Measurements from ENCODE around the gene DDX18. TPM values are rescaled to one million over a fixed set of nuclear protein-coding genes. Genes with fewer than 3 reads are reported as not detected.

Gene DDX18
- total and polyA plus RNA-seq, 8 donors, result 11.0 to 28.0 (median 19.2) TPM

- no peak for TF ChIP-seq CTCF (IDR thresholded peaks at IDR 0.05)
- WGBS, 2 donors, result 35 to 63% methylated on average over 2 of the region's 2 CpGs
- no peak overlapping the region for H3K27ac ChIP-seq
- DNase-seq, result no peak
- H3K9me3 ChIP-seq, result no peaks in the 10 kb centered on the region
- peaks cover 0 to 5% (median 1%) of the 10 kb centered on the region in 4 donors for H3K27me3 ChIP-seq
- ATAC-seq, result no peak
- no peaks in the 10 kb centered on the region for H3K36me3 ChIP-seq
- no peaks in the 10 kb centered on the region for H3K4me1 ChIP-seq
- intact Hi-C loops (cut with DNase I), result no loop called here
- FAIRE-seq, result no peak
- no peak overlapping the region for H3K4me3 ChIP-seq
These were observed 38.8 kb downstream of the DDX18 start for GRCh38 chr2:117853316-117853715.

DNA sequence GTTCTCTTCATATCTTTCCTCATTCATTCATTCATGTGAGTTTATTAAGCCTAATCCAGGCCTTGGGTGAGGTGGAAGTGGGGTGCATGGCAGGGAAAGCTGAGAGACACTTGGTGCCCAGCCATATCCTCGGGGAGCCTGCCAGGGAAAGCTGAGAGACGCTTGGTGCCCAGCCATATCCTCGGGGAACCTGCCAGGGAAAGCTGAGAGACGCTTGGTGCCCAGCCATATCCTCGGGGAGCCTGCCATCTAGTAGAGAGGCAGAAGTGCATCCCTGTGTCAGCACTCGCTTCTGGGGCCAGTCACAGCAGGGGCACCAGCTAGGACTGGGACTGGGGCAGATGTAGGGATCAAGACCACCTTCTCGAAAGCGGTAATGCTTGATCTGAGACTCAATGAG, 39.4 kb downstream of the DDX18 start:
- Histone ChIP-seq H3K9me3 (no peaks in the 10 kb centered on the region), H3K4me1 (no peaks in the 10 kb centered on the region), H3K36me3 (no peaks in the 10 kb centered on the region), H3K27me3 (peaks cover 0 to 5% (median 0%) of the 10 kb centered on the region in 4 donors), H3K27ac (no peak overlapping the region), H3K4me3 (no peak overlapping the region)
- 52 to 67% methylated on average over 8 of the region's 8 CpGs for WGBS, 2 donors
- FAIRE-seq, result no peak
- DNase-seq, result no peak
- intact Hi-C loops (cut with DNase I), result no loop called here
- TF ChIP-seq CTCF (IDR thresholded peaks at IDR 0.05), result no peak
- no peak for ATAC-seq

DNA sequence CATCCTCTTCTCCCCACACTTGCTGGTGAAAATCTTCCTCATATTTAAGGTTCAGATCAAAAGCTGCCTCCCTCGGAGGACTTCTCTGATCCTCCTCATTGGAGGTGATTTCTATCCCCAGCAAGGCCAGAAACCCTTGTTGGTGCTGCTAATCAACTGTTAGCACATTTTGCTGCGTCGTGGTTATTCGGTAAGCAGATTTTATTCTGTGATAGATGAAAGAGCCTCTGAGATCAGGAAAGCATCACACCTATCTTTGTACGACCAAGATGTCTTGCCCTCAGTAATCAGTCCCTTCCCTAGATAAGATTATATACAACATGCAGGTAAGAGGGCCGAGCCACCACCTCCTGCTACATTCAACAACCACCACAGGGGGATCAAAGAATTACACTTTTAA, 40.1 kb downstream of the DDX18 start:
- no peaks in the 10 kb centered on the region for H3K36me3 ChIP-seq
- DNase-seq (no peak), ATAC-seq (no peak), FAIRE-seq (no peak)
- H3K4me3 ChIP-seq, result no peak overlapping the region
- H3K9me3 ChIP-seq, result no peaks in the 10 kb centered on the region
- H3K4me1 ChIP-seq, result no peaks in the 10 kb centered on the region
- H3K27ac ChIP-seq, result no peak overlapping the region
- peaks cover 0 to 5% (median 0%) of the 10 kb centered on the region in 4 donors for H3K27me3 ChIP-seq
- intact Hi-C loops (cut with DNase I), result no loop called here
- no peak for TF ChIP-seq CTCF (IDR thresholded peaks at IDR 0.05)
- 27 to 29% methylated on average over 6 of the region's 6 CpGs for WGBS, 2 donors

- WGBS, 2 donors, result 51 to 64% methylated on average over 3 of the region's 3 CpGs
- Histone ChIP-seq H3K4me1 (no peaks in the 10 kb centered on the region), H3K27ac (no peak overlapping the region), H3K36me3 (no peaks in the 10 kb centered on the region), H3K9me3 (no peaks in the 10 kb centered on the region), H3K4me3 (no peak overlapping the region), H3K27me3 (peaks cover 0 to 5% (median 0%) of the 10 kb centered on the region in 4 donors)
- intact Hi-C loops (cut with DNase I), result no loop called here
- ATAC-seq (no peak), DNase-seq (no peak), FAIRE-seq (no peak)
- no peak for TF ChIP-seq CTCF (IDR thresholded peaks at IDR 0.05)
These were observed 41.4 kb downstream of the DDX18 start for GRCh38 chr2:117855886-117856285.

DNA sequence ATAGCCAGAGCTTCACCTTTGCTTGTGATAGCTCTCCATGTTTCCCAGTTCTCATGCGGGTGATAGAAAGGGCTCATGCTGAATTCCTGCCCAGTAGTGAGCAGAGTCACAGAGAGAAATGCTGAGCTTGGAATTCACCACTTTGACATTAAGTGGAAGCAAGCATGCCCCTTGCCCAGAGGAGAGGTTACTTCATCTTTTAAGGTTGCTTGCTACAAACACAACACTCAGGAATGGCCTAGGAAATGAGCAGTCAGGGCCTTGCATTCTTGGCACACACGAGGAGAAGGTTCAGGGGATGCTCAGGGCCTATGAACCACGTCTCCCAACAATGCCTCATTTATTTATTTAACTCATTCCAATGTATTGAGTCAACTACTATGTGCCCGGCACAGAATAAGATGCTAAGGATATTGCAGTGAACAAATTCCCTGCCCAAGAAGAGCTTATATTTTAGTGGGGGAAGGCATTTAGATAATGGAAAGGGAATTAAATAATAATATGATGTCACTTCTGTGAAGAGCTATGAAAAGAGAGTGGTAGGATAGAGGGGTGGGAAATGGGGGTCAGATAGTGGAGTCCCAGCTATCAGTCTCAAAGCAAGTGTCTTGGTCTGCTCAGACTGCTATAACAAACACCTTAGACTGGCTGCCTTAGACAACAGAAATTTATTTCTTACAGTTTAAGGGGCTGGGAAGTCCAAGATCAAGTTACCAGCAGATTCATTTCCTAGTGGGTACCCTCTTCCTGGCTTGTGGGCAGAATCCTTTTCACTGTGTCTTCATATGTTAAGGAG, 42.1 kb downstream of the DDX18 start:
- H3K4me1 ChIP-seq, result no peaks in the 10 kb centered on the region
- peaks cover 0 to 5% (median 0%) of the 10 kb centered on the region in 4 donors for H3K27me3 ChIP-seq
- no peak for DNase-seq
- H3K9me3 ChIP-seq, result no peaks in the 10 kb centered on the region
- WGBS, 2 donors, result 33 to 44% methylated on average over 4 of the region's 4 CpGs
- H3K36me3 ChIP-seq, result no peaks in the 10 kb centered on the region
- TF ChIP-seq CTCF (IDR thresholded peaks at IDR 0.05), result no peak
- no peak overlapping the region for H3K4me3 ChIP-seq
- no peak for FAIRE-seq
- no peak overlapping the region for H3K27ac ChIP-seq
- intact Hi-C loops (cut with DNase I), result no loop called here
- ATAC-seq, result peak in 1 of 4 donors; percentile 20

Measured in pancreas (tissue), 10 donors.